Gastrocnemius medialis (tissue), 4 donors: ENCODE results near the gene DAPP1.

Experiments
- POLR2A ChIP-seq, 2 donors: fragments of 450-650 bp; IDR thresholded peaks; one replicate each; pipeline ENCODE4 v1.6.1; 2017; ENCODE audit warnings: antibody characterized with exemption in 2 of 2, mild to moderate bottlenecking in 2 of 2, moderate library complexity in 2 of 2
- TF ChIP-seq, protein P1 (sequence below), 5 experiments: fragments of 450-650 bp in 3 of 5; fragments of 200-600 bp in 2 of 5; sonication (generic) in 2 of 5; IDR thresholded peaks in 4 of 5; conservative IDR thresholded peaks in 1 of 5; 1 replicate in 4 of 5; 2 replicates in 1 of 5; pipeline ENCODE4 v1.5.1; 2016 to 2019; ENCODE audit warnings: antibody characterized with exemption in 5 of 5, mild to moderate bottlenecking in 3 of 5, moderate library complexity in 3 of 5

GRCh38 chr4:99853999-99854398 is 37.4 kb downstream of the DAPP1 start:
- TF ChIP-seq, protein P1, sequence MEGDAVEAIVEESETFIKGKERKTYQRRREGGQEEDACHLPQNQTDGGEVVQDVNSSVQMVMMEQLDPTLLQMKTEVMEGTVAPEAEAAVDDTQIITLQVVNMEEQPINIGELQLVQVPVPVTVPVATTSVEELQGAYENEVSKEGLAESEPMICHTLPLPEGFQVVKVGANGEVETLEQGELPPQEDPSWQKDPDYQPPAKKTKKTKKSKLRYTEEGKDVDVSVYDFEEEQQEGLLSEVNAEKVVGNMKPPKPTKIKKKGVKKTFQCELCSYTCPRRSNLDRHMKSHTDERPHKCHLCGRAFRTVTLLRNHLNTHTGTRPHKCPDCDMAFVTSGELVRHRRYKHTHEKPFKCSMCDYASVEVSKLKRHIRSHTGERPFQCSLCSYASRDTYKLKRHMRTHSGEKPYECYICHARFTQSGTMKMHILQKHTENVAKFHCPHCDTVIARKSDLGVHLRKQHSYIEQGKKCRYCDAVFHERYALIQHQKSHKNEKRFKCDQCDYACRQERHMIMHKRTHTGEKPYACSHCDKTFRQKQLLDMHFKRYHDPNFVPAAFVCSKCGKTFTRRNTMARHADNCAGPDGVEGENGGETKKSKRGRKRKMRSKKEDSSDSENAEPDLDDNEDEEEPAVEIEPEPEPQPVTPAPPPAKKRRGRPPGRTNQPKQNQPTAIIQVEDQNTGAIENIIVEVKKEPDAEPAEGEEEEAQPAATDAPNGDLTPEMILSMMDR (IDR thresholded peaks at IDR 0.05 in 4 of 5, conservative IDR thresholded peaks at IDR 0.05 in 1 of 5): no peak
- TF ChIP-seq POLR2A (IDR thresholded peaks at IDR 0.05): no peak
